Measurements from ENCODE around the gene DLGAP4. TPM values are rescaled to one million over a fixed set of nuclear protein-coding genes. Genes with fewer than 3 reads are reported as not detected.

DLGAP4 gene
- total and polyA plus RNA-seq, 2 of the 13 experiments (the other 11 are each of a cell fraction or from before 2014, with no cell fraction given), result 15.2 to 26.7 TPM

DNA sequence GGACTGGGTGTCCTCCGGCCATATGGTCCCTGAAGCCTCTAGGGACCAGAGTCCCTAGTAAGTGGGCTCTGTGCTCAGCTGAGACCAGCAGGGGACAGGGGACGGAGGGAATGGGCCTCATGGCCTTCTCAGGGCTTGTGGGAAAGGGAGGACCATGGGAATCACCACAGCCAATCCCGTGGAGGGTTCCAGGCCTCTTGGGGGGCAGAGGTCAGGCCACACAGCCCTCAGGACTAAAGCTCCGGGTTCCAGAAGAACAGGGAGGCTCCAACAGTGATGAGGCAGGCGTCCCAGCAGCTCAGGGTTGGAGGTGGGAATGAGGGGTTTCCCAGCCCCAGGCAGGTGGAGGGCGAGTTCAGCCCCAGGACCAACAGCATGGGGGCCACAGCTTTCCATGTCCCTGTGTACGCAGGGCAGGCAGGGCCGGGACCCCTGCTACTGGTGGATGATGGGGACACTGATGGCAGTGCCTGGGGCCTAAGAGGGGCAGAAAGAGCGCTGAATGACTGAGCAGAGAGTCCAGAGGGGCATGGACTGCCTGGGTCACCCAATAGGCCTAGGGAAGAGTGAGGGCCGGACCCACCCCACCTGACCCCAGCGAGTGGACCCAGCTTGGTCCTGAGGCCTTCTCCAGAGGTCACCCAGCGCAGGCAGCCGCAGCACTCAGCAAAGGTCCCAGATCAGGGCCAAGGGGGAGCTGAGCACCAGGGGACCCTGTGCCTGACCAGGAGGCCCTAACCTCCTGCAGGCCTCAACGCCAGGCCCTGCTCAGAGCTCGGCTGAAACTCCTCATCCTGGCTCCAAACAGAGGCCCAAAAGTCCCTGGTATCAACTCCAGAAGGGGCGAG is 244.0 kb downstream of the DLGAP4 start (continued):
- TF ChIP-seq PATZ1 (CRISPR knock-in tag; IDR thresholded peaks at IDR 0.05), result 0 out of 2 replicates have a peak, but pooled peaks have one; percentile 16
- 0 out of 2 replicates have a peak, but pooled peaks have one; percentile 28 for TF ChIP-seq ZNF547 (CRISPR knock-in tag; IDR thresholded peaks at IDR 0.05)
- TF ChIP-seq FOSL1 (CRISPR knock-in tag; IDR thresholded peaks at IDR 0.05; ENCODE audit: borderline replicate concordance), result no peak

DNA sequence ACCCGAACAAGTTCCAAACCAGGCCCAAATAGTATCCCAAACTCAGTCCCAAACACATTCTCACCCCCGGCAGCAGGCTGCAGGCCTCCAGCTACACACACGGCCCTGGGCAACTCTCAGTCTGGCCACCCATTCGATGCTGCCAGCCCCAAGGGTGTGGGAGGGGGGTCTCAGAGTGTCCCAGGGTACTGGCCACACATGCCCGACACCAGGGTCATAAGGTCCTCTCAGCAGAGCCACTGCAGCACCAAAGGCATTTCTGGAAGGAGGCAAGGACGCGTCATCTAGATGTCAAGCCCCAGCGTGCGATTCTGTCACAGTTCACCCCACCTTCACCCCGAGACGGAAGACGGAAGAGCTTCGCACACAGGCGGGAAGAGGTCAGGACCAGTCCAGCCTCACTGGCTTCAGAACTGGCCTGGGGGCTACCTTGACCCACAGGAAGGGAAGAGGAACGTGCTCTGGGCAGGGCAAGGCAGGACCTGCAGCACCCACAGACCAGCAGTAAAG is 244.7 kb downstream of the DLGAP4 start:
- POLR2A ChIA-PET, result interaction anchor here (1.4 kb wide), 1 partner anchor 55 kb away, joined by 3 read pairs; the partner anchor contains the start of gene RAB5IF
- in situ Hi-C loops (cut with HindIII; ENCODE audit: extremely low pct_ligation_motif_present, low pct_unique_long_range_greater_than_20kb), result no loop called here
- CTCF ChIA-PET (ENCODE audit: low intra/inter-chr PET ratio, low total read pairs), result no interaction called here
- Histone ChIP-seq H3K4me1 (ENCODE audit: insufficient read depth, low read length) (peaks cover 51% of the 10 kb centered on the region), H4K20me1 (ENCODE audit: insufficient read depth, low read length) (no peaks in the 10 kb centered on the region), H3K27ac (ENCODE audit: extremely low read length, insufficient read depth, low read length) (no peak overlapping the region), H3K4me3 (replicated peaks in 1 of 3; ENCODE audit: insufficient read depth in 1 of 3, low read depth in 2 of 3, low read length in 3 of 3) (no peak overlapping the region; a peak in 1 of 6 replicates), H3K9ac (ENCODE audit: insufficient read depth, low read depth, low read length) (peak overlapping the region; percentile 39; the same call in 1 of the 2 replicates), H3K79me2 (ENCODE audit: insufficient read depth, low read length) (no peaks in the 10 kb centered on the region), H3K36me3 (replicated peaks in 1 of 2; ENCODE audit: control insufficient read depth in 1 of 2, insufficient read depth in 2 of 2, low read length in 2 of 2) (no peaks in the 10 kb centered on the region), H3K9me3 (ENCODE audit: low read length) (no peaks in the 10 kb centered on the region), H3K4me2 (ENCODE audit: low read depth, low read length) (0 out of 2 replicates have a peak overlapping the region, but pooled peaks have one; percentile 38), H3K27me3 (ENCODE audit: control insufficient read depth in 1 of 2, insufficient read depth in 2 of 2, low read length in 2 of 2) (no peaks in the 10 kb centered on the region), H2AFZ (ENCODE audit: low read length) (no peak overlapping the region)
- FAIRE-seq (no peak), DNase-seq (ENCODE audit: low spot score) (no peak), ATAC-seq (no peak)
- BruUV-seq (replicated peaks), result no TSS peak
- WGBS (ENCODE audit: low lambda C conversion rate), result 84% methylated on average over 14 of the region's 15 CpGs
- intact Hi-C loops (cut with micrococcal nuclease; ENCODE audit: unreplicated experiment), result loop anchor here (10.0 kb wide), 1 partner anchor 204 kb away; no protein-coding TSS in a partner anchor
- TF ChIP-seq ZNF781 (CRISPR knock-in tag; IDR thresholded peaks at IDR 0.05; ENCODE audit: borderline replicate concordance, not compliant biosample characterization) (peak; percentile 17), ZNF235 (CRISPR knock-in tag; IDR thresholded peaks at IDR 0.05; ENCODE audit: borderline replicate concordance) (no peak), XBP1 (CRISPR knock-in tag; IDR thresholded peaks at IDR 0.05) (no peak), ZBTB7A (CRISPR knock-in tag; IDR thresholded peaks at IDR 0.05) (0 out of 2 replicates have a peak, but pooled peaks have one; percentile 32), AGO2 (optimal IDR thresholded peaks at IDR 0.05; ENCODE audit: low read depth, low read length) (peak; percentile 34), ZNF234 (CRISPR knock-in tag; conservative IDR thresholded peaks at IDR 0.05) (no peak)

Measured in HepG2 (cell line).